K562 (cell line): ENCODE results near the gene SLC12A4. TPM values are rescaled to one million over a fixed set of nuclear protein-coding genes. Genes with fewer than 3 reads are reported as not detected.

Experiments
- ATAC-seq: fragments of 200-7000 bp; cut with Tn5 transposase; 3 replicates; pipeline ENCODE4 v1.9.1; 2020; ENCODE audit warnings: moderate library complexity
- BruUV-seq: library from RNA; stranded (reverse); fragments of 400-500 nt; replicated peaks from 2 replicates; lab custom pipeline; 2021; lab: Mats Ljungman, UMichigan
- CTCF ChIA-PET: fragments of 300-600 bp; formaldehyde crosslinking; extraction: SDS; loops from one replicate; lab custom pipeline; 2021; ENCODE audit warnings: low intra/inter-chr PET ratio; lab: Yijun Ruan, JAX
- POLR2A ChIA-PET: fragments of 300-600, 350-650 bp; sonication (Branson Sonifier 250); formaldehyde crosslinking; extraction: SDS; loops from one replicate; lab custom pipeline; 2021; ENCODE audit warnings: antibody characterized with exemption, inconsistent platforms; lab: Yijun Ruan, JAX
- DNase-seq, 4 experiments: peaks; one replicate each; pipeline versions ENCODE4 v3.0.0 to v3.0.0-alpha.2; 2011 to 2018; ENCODE audit warnings: low spot score in 3 of 4, mixed read lengths in 3 of 4; ENCODE audit errors: extremely low read depth in 1 of 4
- FAIRE-seq: peaks from 2 replicates; lab custom pipeline; 2011; peaks lifted over from hg19 to GRCh38; lab: Jason Lieb, UNC
- H2AFZ ChIP-seq: 2 replicates; pipeline ENCODE4 v1.6.0; 2011; ENCODE audit warnings: low read depth, low read length, control low read depth, inconsistent platforms
- H3K27ac ChIP-seq: fragments of 200-600 bp; 3 replicates; pipeline ENCODE4 v1.8.0; 2011; ENCODE audit warnings: low read depth, mild to moderate bottlenecking, control low read depth, inconsistent platforms, low read length, moderate library complexity, mixed read lengths; ENCODE audit errors: extremely low read depth
- H3K27me3 ChIP-seq, 2 experiments: fragments of 300-600 bp in 1 of 2; 2 replicates in 1 of 2; 3 replicates in 1 of 2; pipeline versions ENCODE4 v1.6.0 to v1.8.0; 2011; ENCODE audit warnings: inconsistent platforms in 2 of 2, low read length in 2 of 2, mild to moderate bottlenecking in 1 of 2, mixed read lengths in 1 of 2, moderate library complexity in 1 of 2; ENCODE audit not compliant: control insufficient read depth in 2 of 2, insufficient read depth in 2 of 2
- H3K36me3 ChIP-seq: fragments of 300-600 bp; 3 replicates; pipeline ENCODE4 v1.8.0; 2011; ENCODE audit warnings: mild to moderate bottlenecking, low read length, inconsistent platforms; ENCODE audit not compliant: control insufficient read depth, insufficient read depth
- H3K4me1 ChIP-seq, 2 experiments: fragments of 200-600 bp in 1 of 2; replicated peaks in 1 of 2; 2 replicates in 1 of 2; 3 replicates in 1 of 2; pipeline versions ENCODE4 v1.5.1 to v1.8.0; 2011; ENCODE audit warnings: inconsistent platforms in 2 of 2, low read length in 2 of 2, mild to moderate bottlenecking in 1 of 2, mixed read lengths in 1 of 2, moderate library complexity in 1 of 2; ENCODE audit not compliant: control insufficient read depth in 2 of 2, insufficient read depth in 2 of 2
- H3K4me2 ChIP-seq: 2 replicates; pipeline ENCODE4 v1.6.1; 2011; ENCODE audit warnings: low read length, control low read depth, inconsistent platforms, mixed read lengths; ENCODE audit not compliant: insufficient read depth
- H3K4me3 ChIP-seq: fragments of 200-600 bp; sonication (generic), shearing (Covaris generic); 2 replicates; pipeline ENCODE4 v1.5.1; 2016; ENCODE audit warnings: control low read depth, inconsistent platforms
- H3K79me2 ChIP-seq: fragments of 200-600 bp; 3 replicates; pipeline ENCODE4 v1.8.0; 2011; ENCODE audit warnings: low read length, inconsistent platforms; ENCODE audit not compliant: control insufficient read depth, insufficient read depth
- H3K9ac ChIP-seq, 2 experiments: 2 replicates each; pipeline versions ENCODE4 v1.6.0 to v1.6.1; 2011; ENCODE audit warnings: low read depth in 2 of 2, low read length in 2 of 2, control low read depth in 1 of 2, inconsistent platforms in 1 of 2, mild to moderate bottlenecking in 1 of 2, mixed read lengths in 1 of 2; ENCODE audit not compliant: insufficient read depth in 1 of 2
- H3K9me1 ChIP-seq: one replicate; pipeline ENCODE4 v1.6.0; 2011; ENCODE audit warnings: inconsistent platforms, mild to moderate bottlenecking, low read length, moderate library complexity; ENCODE audit not compliant: control insufficient read depth, insufficient read depth
- H3K9me3 ChIP-seq: replicated peaks from 2 replicates; pipeline ENCODE4 v1.5.1; 2011; ENCODE audit warnings: low read depth, low read length, inconsistent platforms; ENCODE audit not compliant: control insufficient read depth, insufficient read depth
- H4K20me1 ChIP-seq: replicated peaks from 2 replicates; pipeline ENCODE4 v1.6.1; 2011; ENCODE audit warnings: low read length, inconsistent platforms, mixed read lengths; ENCODE audit not compliant: control insufficient read depth, insufficient read depth
- ARID1B ChIP-seq: fragments of 450-650 bp; IDR thresholded peaks from 2 replicates; pipeline ENCODE4 v1.6.1; 2016; ENCODE audit warnings: antibody characterized with exemption, mild to moderate bottlenecking, inconsistent platforms
- CREB1 ChIP-seq, 2 experiments: sonication (generic) in 1 of 2; formaldehyde crosslinking in 1 of 2; IDR thresholded peaks; 2 replicates each; pipeline versions ENCODE4 v1.6.1 to v1.8.0; 2012 to 2022; ENCODE audit warnings: inconsistent platforms in 1 of 2, mild to moderate bottlenecking in 1 of 2, missing genetic modification reagents in 1 of 2, moderate library complexity in 1 of 2
- ETV6 ChIP-seq, 3 experiments: fragments of 150-350 bp in 1 of 3; sonication (generic) in 1 of 3; formaldehyde crosslinking in 1 of 3; IDR thresholded peaks; 2 replicates each; pipeline versions ENCODE4 v1.6.1 to v1.8.0; 2014 to 2022; ENCODE audit warnings: borderline replicate concordance in 2 of 3, low read depth in 2 of 3, antibody characterized with exemption in 1 of 3, low read length in 1 of 3, mild to moderate bottlenecking in 1 of 3, missing genetic modification reagents in 1 of 3
- NFIC ChIP-seq: fragments of 450-650 bp; IDR thresholded peaks from 2 replicates; pipeline ENCODE4 v1.6.1; 2017; ENCODE audit warnings: mild to moderate bottlenecking, inconsistent platforms
- SMARCC2 ChIP-seq: fragments of 450-650 bp; IDR thresholded peaks from 2 replicates; pipeline ENCODE4 v1.6.1; 2017; ENCODE audit warnings: antibody characterized with exemption, moderate library complexity, mild to moderate bottlenecking, low read depth
- SPI1 ChIP-seq: IDR thresholded peaks from 2 replicates; pipeline ENCODE4 v1.6.1; 2011; ENCODE audit warnings: low read depth, low read length, control low read depth, borderline replicate concordance
- TAF9B ChIP-seq: fragments of 450-650 bp; IDR thresholded peaks from 2 replicates; pipeline ENCODE4 v1.6.1; 2018; ENCODE audit warnings: mild to moderate bottlenecking; ENCODE audit not compliant: partially characterized antibody
- TCF7L2 ChIP-seq: fragments of 150-350 bp; IDR thresholded peaks from 2 replicates; pipeline ENCODE4 v1.6.1; 2016; ENCODE audit warnings: low read depth, mild to moderate bottlenecking, low read length, moderate library complexity
- ZNF143 ChIP-seq: sonication (generic); formaldehyde crosslinking; IDR thresholded peaks from 2 replicates; pipeline ENCODE4 v1.9.0; 2022; ENCODE audit warnings: mild to moderate bottlenecking, missing genetic modification reagents
- WGBS: fragments of 100-300 bp; shearing (Covaris generic); methylation state at CpG from one replicate; pipeline ENCODE4 v1.1.6; 2016; ENCODE audit warnings: low coverage, mixed read lengths; ENCODE audit not compliant: insufficient coverage; ENCODE audit errors: missing lambda C conversion rate; 5-methylcytosine and 5-hydroxymethylcytosine counted together
- in situ Hi-C: fragments of 300-500 bp; cut with MboI; formaldehyde crosslinking; loops from 4 replicates; pipeline ENCODE4 v1.15.0; 2018; ENCODE audit warnings: inconsistent platforms, mixed read lengths
- intact Hi-C: fragments of 100-400 bp; cut with micrococcal nuclease; formaldehyde crosslinking; loops from 2 replicates; pipeline ENCODE4 v1.14.2; 2022
- polyA plus RNA-seq, 8 experiments: library from polyadenylated mRNA; depleted of rRNA in 4 of 8; stranded (reverse) in 5 of 8; unstranded in 3 of 8; fragments of >200 nt; fragmentation: Nextera tagmentation in 2 of 8; fragmentation: Illumina TruSeq in 1 of 8; extraction: Ambion mirVana in 2 of 8; extraction: Trizol in 1 of 8; gene quantifications; 2 replicates each; pipeline versions ENCODE4 v1.2.1 to v1.2.3, GENCODE V29; 2011 to 2014; ENCODE audit warnings: inconsistent platforms in 1 of 8, missing spikeins in 1 of 8
- total RNA-seq, 7 experiments: library from RNA; depleted of rRNA in 6 of 7; stranded (reverse); fragments of >200 nt in 6 of 7; fragmentation: Illumina TruSeq in 2 of 7; extraction: Trizol in 2 of 7; gene quantifications; 2 replicates each; pipeline versions ENCODE4 v1.2.1 to v1.2.3, GENCODE V29; 2011 to 2021; ENCODE audit warnings: low replicate concordance in 1 of 7
- TF ChIP-seq, protein P1 (sequence below): sonication (generic); formaldehyde crosslinking; IDR thresholded peaks from 2 replicates; pipeline ENCODE4 v1.8.0; 2022; ENCODE audit warnings: mild to moderate bottlenecking, missing genetic modification reagents

Gene SLC12A4
- total and polyA plus RNA-seq, 9 of the 15 experiments (the other 6 are each of a cell fraction or from before 2014, with no cell fraction given), result 0.75 to 43.5 (median 15.0) TPM

DNA sequence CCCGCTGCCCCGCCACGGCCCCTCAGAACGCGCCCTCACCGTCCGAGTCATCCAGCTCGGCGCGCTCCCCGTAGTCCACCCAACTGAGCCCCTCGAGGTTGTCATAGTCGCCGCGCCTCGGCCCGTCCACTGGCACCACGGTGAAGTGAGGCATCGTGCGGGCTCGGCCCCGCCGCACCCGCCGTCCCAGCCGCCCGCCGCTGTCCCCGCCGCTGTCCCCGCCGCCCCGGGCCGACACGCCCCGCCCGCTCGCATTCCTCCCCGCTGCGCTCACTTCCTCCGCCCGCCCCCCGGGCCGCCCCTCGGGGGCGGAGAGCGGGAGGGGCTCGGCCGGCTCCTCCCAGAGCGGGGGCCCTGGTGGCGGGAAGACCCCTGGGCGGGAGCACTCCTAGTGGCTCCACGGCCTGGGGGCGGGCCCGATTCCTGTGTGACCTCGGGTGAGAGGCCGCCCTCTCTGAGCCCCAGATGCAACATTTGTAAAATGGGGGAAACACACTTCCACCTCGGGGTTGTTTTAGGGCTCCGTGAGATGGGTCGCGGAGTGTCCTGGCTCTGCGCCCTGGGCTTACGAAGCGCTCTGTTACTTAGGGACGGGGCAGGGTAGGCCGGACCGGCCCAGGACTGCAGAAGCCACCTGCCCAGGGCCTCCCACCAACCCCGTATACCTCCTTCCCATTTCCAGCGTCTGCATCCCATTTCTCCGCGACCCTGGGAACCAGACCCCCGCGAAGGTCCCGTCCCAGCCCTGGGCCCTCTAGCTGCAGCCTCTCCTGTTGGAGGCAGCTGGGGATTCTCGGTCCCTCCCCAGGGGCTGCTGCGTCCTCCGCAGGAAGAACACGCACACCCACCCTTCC is at the start of gene SLC12A4 (continued):
- TF ChIP-seq, protein P1, sequence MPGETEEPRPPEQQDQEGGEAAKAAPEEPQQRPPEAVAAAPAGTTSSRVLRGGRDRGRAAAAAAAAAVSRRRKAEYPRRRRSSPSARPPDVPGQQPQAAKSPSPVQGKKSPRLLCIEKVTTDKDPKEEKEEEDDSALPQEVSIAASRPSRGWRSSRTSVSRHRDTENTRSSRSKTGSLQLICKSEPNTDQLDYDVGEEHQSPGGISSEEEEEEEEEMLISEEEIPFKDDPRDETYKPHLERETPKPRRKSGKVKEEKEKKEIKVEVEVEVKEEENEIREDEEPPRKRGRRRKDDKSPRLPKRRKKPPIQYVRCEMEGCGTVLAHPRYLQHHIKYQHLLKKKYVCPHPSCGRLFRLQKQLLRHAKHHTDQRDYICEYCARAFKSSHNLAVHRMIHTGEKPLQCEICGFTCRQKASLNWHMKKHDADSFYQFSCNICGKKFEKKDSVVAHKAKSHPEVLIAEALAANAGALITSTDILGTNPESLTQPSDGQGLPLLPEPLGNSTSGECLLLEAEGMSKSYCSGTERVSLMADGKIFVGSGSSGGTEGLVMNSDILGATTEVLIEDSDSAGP (CRISPR knock-in tag), result no peak
- TF ChIP-seq ARID1B (peak; percentile 28; the same call in 1 of the 2 replicates), TCF7L2 (no peak), NFIC (0 out of 2 replicates have a peak, but pooled peaks have one; percentile 6)
- TF ChIP-seq, all 486 proteins: peak for 108

DNA sequence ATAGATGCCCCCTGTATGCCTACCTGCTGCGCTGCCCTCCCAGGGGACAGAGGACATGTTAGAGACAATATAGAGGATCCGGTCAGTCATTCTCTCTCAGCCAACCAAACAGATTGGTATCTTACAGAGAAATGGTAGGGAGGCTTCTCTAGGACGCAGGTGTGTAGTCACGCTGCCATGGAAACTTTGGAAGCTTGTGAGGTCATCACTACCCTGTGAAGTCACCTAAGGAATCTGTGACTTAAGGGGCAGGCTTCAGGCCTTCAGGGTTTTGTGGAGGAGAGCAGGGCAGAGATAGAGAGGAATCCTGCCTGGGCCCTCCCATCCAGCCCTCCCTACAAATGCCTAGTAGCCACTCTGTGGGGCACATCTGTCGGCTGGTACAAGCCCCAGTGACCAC is 47.2 kb upstream of the SLC12A4 start, which contains the start of gene DPEP2NB:
TSS of gene DPEP2NB (minus strand) at position 231 of the 400 bp plus-strand sequence. CDS start at position 90, 141 bp downstream.
- DNase-seq, result peak in 1 of 4 experiments; percentile 5
- intact Hi-C loops, result no loop called here
- BruUV-seq, result no TSS peak
- peak within 1 kb of the TSS in 1 of 2 experiments; percentile 76; a peak in 1 of 4 replicates for H3K9ac ChIP-seq
- ChIA-PET POLR2A (interaction anchor here (0.5 to 1.9 kb wide), 4 partner anchors 10 to 69 kb away, joined by 3 to 9 read pairs (median 4); partner anchors contain the start of gene NFATC3), CTCF (no interaction called here)
- H3K27ac ChIP-seq, result no peak within 1 kb of the TSS
- H3K79me2 ChIP-seq, result no peaks in the 10 kb centered on the region
- H2AFZ ChIP-seq, result peak within 1 kb of the TSS; percentile 60
- ATAC-seq, result peak; percentile 15; the same call in 1 of the 3 replicates
- in situ Hi-C loops, result no loop called here
- H3K4me3 ChIP-seq, result no peak within 1 kb of the TSS
- peaks cover 0 to 13% of the 10 kb centered on the region in 2 experiments; a peak in 2 of 5 replicates for H3K4me1 ChIP-seq
- H3K4me2 ChIP-seq, result 0 out of 2 replicates have a peak within 1 kb of the TSS, but pooled peaks have one; percentile 11
- no peak for FAIRE-seq
- H4K20me1 ChIP-seq, result no peaks in the 10 kb centered on the region
- no peaks in the 10 kb centered on the region; the same call in 2 of the 3 replicates for H3K36me3 ChIP-seq
- H3K9me3 ChIP-seq, result no peaks in the 10 kb centered on the region
- WGBS, result 48% methylated on average over 5 of the region's 5 CpGs
- H3K9me1 ChIP-seq, result no peaks in the 10 kb centered on the region
- no peaks in the 10 kb centered on the region; a peak in 1 of 5 replicates for H3K27me3 ChIP-seq
- no peak for TF ChIP-seq ETV6 (IDR thresholded peaks at IDR 0.05; ENCODE audit: borderline replicate concordance in 1 of 2, low read depth in 2 of 2, low read length in 1 of 2)
- TF ChIP-seq ETV6 (CRISPR knock-in tag; IDR thresholded peaks at IDR 0.05; ENCODE audit: borderline replicate concordance), result no peak
- no peak for TF ChIP-seq ZNF143
- no peak for TF ChIP-seq TAF9B
- TF ChIP-seq SMARCC2, result no peak
- TF ChIP-seq SPI1, result no peak
- peak; percentile 69; the same call in 1 of the 2 replicates for TF ChIP-seq CREB1 (IDR thresholded peaks at IDR 0.05)
- TF ChIP-seq CREB1 (CRISPR knock-in tag; IDR thresholded peaks at IDR 0.05), result peak; percentile 60
